Inferior parietal cortex (tissue), 1 donor: Measurements from ENCODE around the gene ITGB8.

Experiments
- DNase-seq: peaks from one replicate; pipeline ENCODE4 v3.0.0-alpha.2; 2016; ENCODE audit errors: extremely low spot score

The ITGB8 gene

DNA sequence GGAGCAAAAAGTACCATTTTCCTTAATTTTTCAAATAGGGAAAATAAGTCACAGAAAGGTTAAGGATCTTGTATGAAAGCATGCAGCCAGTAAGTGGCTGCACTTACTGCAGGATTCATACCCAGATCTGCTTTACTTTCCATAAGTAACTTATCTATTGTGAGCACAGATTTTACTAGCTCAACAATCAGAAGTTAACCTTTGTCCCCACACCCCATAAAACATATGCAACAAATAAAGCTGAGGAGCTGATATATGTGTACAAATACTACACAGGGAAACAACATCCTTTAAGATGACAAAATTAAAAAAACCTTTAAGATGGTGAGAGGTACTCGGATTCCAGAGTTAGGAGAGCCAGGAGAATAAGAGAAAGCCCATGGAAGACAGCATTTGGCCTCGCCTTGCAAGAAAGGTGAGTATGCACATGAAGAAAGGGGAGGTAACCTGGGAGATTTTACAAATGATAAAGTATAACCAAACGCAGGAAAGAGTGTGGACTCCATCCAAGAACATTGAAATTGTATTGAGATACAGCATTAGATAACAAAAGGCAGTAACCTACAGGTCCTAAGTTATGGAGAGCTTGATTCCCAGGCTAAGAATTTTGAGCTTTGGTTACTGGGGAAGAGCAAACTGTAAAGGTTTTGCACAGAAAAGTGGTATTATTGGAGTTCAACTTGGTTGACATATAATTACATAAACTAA, 87.1 kb downstream of the ITGB8 start:
- DNase-seq: no peak

DNA sequence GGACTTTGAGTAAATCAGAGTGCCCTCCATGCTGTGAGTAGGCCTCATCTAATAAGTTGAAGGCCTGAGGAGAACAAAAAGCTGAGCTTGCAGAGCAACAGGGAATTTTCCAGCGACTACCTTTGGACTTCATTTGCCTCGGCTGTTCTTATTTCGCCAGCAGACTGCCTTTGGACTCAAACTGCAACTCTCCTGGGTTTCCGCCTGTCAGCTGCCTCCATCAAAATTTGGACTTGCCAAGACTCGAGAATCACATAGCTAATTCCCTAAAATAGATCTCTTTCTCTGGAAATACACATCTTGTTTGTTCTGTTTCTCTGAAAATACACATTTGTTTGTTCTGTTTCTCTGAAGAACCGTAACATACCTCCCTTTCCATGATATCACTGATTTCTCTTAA, 93.8 kb downstream of the ITGB8 start:
- no peak for DNase-seq

DNA sequence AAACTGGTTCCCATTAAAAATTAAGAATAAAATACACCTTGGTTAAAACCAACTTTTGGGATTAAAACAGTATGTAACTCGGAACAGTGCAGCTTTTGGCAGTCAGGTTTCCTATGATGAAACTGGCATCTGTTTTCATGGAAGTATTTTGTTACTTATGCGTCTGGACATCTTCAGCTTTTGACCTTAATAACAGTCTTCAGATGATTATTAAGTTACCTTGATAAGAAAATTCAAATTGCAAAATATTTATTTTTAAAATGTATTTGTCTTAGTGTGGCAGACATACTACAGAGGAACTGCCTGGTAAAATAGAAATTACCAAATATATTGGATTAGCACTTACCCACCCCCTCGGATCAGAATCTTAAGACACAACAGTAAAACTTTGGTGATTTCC, 100.0 kb downstream of the ITGB8 start:
- DNase-seq: no peak

DNA sequence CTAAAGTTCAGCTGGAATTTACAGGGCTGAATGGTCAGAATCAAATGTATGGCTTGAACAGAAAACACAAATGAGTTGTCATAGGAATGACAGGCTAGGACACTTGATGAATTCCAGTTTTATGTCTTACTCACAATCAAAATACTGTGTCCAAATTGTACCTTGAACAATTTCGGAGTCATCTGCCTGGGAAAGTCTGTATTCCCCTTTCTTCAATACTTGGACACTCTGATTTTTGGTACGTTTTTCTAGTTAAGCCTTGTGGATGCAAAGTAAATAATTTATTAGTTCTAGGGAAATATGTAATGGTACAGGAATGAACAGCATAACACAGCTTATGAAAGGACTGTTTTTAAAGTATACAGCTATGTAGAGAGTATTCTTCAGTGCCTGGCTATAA, 100.4 kb downstream of the ITGB8 start:
- DNase-seq: no peak

DNA sequence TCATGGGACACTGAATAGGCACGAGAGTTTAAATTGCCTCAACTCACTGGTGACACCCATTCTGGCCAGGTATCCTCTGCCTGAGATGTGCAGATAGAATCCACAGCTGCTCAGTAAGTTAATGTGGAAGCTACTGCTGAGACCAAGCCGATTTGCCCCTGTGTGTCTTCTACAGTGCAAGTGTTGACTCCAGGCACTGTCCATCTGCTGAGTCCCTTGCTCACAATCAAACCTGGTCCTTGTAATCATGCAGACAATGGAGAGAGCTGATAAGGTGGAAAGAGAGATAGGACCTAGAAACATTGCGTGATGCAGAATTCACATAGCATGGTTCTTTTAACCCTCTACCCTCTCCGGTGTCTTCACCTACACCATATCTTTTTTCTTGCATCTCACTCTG, 101.4 kb downstream of the ITGB8 start:
- no peak for DNase-seq

DNA sequence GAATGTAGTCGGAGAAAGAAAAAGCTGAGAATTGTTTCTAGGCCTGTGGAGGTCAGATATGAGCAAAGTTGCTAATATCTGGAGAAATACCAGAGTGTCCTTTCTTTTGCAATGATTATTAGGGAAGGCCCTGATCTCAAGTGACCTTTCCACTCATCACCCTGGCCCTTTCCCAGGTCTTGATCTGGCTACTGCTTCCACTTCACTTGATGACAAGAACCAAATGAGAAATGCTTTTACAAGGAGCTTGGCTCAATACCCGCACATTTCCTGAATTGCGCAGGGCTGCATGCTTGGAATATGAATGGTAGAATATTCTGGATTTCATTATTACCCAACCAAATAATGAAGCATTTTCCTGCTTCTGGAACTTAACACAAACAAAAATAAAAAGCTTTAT, 104.6 kb downstream of the ITGB8 start:
- no peak for DNase-seq

DNA sequence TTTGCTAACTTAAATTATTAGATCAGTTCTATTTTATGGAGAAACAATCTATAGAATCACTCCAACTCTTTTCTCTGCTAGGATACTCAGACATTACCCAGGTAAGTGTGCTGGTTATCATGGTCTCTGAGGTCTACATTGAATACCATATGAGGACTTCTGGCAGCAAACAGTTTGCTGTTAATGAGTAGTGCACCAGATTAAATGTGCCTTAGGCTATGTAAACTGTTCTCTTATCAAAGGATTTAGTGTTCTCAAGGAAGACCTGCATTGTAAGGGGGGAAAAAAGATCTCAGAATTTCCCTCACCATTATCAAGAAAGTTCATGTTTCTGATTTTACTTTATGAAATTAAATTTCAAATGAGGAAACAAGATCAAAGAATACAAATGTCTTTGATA, 107.5 kb downstream of the ITGB8 start:
- peak; percentile 8 for DNase-seq

DNA sequence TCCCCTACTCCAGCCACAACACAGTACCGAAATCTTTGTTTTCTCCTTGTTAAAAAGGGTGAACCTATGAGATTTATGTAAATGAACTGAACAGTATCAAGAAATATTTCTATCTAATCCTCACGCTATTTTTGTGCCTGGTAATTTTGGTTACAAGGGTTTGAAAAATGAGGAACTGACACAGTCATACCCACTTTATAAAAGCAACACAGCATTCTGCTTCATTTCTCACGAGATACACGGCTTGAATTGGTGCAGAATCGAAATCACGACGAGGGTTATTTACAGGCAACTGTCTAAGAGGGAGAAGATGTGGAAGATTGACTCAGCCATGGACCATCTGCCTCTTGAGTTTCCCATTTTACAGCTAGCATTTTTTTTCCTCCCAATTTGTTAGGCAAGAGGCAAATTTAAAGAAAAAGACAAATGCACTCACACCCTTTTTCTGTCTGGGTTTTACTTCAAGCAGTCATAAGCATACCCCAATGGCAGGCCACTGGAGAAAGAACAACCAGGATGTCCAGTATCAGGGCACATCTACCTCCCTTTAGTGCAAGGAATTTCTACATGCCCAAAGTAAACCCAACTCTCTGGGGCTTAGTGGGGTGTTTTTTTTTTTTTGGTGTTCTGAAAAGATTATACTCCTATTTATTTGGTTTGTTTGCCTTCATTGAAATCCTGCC, 108.1 kb downstream of the ITGB8 start:
- peak; percentile 36 for DNase-seq

DNA sequence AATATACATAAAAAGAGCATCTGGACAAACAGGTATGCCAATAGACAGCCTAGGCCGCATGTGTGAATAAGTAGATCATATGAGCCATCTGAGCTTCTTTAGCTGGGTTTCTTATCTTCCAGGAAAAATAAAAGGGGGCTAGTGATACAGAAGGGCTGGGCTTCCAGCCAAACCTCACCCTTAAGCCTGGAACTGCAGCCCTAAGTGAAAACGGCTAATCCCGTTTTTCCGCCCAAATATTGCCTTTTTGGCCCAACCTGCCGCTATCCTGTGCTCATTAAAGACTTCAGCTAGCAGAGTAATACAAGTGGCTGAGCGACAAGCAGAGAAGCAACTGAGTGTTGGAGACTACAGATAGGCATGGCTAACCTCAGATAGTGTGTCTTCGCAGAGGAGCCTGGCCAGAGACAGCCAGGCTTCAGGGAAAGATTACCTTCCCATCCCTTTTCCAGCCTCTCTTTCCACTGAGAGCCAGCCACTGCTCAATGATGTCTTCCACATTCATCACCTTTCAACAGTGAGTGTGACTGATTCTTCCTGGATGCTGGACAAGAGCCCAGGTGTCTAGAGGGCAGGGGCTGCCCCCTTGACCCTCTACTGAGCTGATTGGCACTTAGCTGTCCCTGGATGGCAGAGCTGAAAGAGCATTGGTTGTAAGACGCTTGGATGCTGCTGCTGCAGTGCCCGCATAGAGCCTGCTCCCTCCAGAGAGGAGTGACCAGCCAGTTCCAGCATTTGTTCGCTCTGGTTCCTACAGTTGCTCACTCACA, 108.9 kb downstream of the ITGB8 start:
- no peak for DNase-seq

DNA sequence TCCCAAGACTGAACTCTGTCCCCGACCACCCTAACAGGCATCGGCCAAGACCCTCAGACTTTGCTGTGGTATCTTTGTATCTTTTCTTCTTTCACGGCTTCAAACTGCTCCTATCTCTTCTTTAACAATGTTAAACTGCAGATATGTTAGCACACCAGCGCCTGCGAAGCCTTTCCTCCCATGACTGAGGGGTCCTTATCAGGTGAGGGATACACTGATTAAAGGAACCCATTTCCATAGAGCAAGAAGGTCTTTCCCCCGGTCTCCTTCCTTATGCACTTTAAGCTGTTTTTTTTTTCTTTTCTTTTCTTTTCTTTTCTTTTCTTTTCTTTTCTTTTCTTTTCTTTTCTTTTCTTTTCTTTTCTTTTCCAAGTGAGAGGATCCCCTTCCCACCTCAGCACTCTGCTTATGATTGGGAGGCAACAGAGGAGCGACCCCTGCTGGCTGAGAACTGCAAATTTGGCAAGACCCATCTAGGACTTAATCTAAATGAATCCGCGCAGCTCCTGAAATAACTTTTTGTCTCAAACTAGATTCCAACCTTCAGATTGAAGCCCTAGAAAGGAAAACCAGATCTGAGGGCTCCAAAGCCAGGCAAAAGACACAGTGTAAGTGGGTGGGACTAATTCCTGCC, 109.9 kb downstream of the ITGB8 start:
- peak; percentile 26 for DNase-seq

DNA sequence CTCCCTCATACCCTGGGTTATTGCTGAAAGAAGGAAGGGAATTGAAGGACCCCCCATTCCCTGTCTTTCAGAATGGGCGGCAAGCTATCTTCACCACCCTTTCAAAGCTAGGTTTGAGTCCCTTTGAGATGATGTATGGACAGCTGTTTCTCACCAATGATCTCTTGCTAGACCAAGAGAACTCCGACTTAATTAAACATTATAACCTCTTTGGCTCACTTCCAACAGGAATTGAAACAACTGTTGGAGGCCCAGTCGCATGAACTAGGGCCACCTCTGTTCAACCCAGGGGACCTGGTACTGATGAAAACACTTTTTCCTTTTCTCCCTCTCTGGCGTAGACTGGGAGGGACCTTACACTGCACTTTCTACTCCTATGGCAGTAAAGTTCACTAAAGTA, 110.6 kb downstream of the ITGB8 start:
- DNase-seq: no peak

DNA sequence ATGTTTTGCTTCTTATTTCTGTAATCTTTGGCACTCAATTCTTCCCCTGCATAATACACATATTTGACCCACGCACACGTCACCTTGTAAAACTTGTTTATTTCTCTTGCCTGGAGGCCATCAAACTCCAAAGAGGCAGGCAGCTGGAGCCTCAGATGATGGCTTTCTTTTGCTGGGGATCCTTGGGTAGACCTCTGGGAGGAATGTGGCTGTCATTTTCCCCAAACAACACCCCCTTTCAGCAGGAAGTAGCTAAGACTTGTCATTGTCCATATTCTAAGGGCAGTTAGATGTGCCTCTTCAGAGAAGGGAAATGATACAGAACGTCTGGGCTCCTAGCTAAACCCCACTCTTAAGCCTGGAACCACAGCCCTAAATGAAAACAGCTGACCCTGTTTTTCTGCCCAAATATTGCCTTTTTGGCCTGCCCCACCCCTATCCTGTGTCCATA, 111.3 kb downstream of the ITGB8 start:
- no peak for DNase-seq

DNA sequence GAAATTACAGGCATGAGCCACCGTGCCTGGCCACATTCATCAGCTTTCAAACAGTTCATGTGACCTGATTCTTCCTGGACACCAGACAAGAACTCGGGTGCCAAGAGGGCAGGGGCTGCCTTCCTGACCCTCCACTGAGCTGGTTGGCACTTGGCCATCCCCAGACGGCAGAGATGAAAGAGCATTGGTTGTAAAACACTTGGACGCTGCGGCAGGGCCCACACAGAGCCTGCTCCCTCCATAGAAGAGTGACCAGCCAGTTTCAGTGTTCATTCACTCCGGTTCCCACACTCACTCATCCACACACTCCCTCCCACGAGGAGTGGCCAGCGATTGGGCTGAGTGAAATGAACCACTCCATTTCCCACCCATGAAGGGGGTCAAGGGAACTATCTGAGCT, 112.3 kb downstream of the ITGB8 start:
- DNase-seq: no peak

DNA sequence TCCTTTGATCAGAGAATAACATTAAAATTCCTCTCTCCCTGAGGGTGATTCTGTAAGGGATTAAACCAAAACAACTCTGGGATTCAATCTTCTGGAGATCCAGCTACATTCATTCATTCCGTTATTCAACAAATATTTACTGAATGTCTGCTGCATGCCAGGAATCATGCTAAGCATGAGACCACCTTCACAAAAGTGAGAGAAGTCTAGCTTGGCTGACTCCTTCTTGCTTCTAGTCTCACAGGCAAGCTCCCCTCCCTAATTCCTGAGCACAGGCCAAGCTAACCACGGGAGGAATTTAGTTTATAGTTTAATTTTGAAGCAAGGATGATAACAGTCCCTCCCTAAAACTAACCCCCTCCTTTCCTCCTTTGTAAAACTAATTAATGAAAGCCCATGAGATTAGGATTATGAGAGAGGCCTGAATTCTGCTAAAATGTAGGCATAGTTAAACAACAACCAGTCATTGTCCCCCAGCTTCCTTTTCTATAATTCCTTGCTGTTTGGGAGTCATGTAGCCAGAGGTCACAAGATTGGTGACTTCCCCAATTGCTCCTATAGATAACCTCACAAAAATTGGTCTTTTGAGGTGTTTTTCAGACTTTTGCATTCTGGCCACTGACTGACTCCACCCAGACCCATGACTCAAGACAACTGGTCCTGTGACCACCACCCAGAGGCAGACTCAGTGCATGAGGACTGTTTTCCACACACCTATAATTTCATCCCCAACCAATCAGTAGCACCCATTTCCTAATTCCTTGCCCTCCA, 113.5 kb downstream of the ITGB8 start:
- DNase-seq: no peak

DNA sequence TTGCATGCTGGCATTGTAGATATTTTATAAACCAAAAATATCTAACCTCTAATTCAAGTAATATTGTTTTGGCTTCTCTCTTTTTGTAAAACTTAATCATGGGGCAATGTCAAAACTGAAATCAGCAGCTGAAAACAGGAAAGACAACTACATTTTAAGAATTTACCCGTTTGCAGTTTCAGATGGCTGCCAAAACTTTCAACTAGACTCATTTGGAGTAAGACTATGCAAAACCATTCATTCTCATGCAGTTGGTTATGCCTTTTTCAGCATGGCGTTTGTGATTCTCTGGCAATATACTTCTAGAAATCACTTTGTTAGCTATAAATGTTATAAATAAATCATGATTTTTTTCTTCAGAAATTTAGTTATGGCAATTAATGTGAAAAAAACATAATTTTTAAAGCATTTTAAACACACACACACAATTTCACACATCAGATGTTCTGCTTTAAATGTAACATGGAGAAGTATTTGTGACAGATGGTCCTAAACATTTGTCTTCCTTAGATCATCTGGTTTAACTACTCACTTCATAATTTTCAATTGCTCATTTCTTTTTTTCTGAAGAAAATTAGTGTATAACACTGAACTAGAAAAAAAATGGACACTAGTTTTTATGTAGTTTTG, 116.4 kb downstream of the ITGB8 start:
- DNase-seq: peak; percentile 12

DNA sequence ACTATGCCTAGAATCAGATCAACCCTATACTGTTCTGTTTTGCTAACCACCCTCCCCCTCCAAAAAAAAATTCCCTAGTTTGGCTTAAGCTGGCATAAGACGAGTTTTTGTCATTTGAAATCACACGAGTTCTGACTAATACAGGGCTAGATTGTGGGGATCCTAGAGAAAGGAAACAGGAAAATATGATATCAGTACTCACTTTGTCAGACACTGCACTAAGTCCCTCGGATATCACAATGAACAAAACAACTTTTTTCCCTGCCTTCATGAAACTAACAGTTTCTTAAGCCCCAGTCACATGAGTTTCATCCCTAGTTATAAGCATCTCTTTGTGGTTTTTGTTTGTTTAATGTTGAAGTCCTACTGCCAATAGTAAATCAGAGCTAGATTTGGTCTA, 118.5 kb downstream of the ITGB8 start:
- no peak for DNase-seq

DNA sequence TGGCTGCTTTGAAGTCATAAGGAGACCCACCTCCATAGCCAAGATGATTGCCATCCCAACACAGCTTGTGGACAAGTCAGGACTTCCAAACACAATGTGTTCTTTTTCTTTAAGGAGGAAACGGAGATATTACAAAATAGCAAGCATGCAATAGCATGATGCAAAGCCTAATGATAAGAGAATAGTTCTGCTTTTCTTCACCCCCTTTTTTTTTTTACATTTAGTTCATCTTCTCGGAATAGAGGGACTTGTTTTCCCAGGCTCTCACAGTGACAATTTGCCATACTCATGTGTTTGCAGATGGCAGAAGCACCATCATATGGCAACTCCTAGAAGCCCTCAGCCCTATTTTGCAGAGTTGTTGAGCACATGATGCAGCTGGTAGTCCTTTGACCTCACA, 119.8 kb downstream of the ITGB8 start:
- DNase-seq: no peak

DNA sequence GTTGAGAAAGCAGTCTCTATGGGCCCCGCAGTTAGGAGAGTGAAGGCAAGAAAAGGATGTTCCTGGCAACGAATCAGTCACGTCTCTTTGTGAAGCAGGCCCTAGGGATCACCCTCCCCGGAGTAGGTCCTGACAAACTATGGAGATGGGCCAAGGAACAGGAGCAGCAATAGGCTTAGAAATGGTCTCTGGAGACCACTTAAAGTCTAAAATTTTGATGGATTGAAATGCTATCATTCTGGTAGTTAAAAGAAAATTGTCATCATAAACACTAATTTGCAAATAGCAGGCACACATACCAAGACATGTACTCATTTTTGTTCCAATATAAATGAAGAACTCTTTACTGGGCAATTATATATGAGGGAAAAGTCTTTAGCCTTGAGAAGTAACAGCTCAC, 123.5 kb downstream of the ITGB8 start:
- DNase-seq: no peak

DNA sequence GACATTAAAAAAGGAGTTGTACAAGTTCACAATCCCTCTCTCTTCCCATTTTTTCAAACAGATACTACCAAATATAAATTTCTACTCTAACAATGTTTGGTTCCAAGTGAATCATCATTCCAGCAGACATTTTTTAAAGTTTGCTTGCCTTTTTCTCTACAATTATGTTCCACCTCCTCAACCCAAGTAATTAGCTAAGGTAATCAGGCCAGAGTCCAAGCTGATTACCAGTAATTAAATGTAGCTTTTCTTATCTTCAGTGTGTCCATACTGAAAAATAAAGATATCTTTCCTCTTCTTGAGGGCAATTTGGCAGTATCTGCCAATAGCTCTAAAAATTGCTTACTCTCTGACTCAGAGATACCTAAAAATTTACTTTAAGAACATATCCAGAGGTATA, 126.0 kb downstream of the ITGB8 start:
- DNase-seq: no peak

DNA sequence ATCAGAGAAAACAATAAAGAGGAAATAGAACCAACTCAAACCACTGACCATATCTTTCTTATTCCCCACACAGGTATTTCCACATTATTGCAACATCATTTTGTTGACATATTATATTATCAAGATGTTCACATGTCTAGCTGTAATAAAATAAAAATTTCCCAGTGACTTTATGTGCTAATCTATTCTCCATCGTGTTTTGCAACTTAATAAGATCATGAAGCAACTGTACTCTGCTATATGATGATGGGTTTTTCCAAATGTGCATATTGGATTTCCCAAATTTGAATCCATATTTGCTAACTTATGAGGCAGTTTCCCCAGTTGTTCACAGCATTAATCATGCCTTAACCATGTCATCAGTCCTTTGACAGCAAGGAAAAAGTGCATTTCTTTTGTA, 127.8 kb downstream of the ITGB8 start:
- DNase-seq: no peak

DNA sequence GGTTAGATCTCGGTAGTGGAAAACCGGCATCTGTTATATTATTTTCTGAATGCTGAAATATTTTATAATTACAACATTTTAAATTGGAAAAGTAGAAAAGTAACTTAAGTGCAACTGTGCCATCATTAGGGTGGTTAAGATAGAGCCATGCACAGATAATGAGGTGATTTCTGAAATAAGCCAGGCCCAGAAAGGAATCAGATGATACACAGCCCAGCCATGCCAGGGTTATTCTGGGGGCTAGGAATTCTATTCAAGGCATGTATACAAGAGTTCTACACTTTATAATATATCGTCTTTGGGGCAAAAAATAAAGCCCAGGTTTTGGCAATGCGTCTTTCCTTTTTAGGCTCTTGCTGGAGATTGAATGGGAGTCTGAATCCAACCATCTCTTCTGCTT, 128.7 kb downstream of the ITGB8 start:
- DNase-seq: no peak
